NCI-H748 (cell line): ENCODE results near the gene MYBL2.
"Not testable (repeated sequence)": the region's sequence is repeated elsewhere in the genome, so short reads cannot be mapped to it uniquely, and the experiment has no call there.

Experiments
- DNase-seq: peaks from one replicate; lab custom pipeline; 2025; ENCODE audit not compliant: unreplicated experiment; lab: John Stamatoyannopoulos, UW

MYBL2 gene

DNA sequence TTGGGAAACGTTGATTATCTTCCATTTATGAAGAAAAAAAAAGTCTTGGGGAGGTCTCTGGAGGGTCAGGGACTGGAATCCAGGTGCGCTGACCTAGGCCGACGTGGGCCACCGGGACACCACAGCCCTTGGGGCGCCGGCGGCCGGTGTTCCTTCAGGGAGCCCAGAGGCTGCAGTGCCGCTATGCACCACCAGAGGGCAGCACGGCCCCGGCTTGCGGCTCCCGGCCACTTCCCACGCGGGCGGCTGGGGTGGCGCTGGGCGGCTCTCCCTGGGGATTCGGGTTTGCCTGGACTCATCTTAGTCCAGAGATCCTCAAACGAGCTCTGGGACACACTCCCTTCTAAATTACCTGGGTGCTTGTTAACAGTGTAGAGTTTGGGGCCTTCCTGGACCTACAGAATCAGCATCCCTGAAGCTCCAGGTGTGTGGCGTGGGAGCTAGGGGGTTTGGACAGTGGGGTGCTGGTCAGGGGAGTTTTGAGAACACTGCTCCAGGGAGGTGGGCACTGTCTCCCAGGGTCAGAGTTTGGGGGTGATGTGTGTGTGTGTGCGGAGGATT lies 82.9 kb downstream of the MYBL2 start:
- peak; percentile 50 for DNase-seq

- DNase-seq: no peak
Observed at GRCh38 chr20:43750774-43751166, 83.9 kb downstream of the MYBL2 start.

GRCh38 chr20:43751167-43752050 lies 84.5 kb downstream of the MYBL2 start:
- DNase-seq: no peak

- DNase-seq: no peak
Observed at GRCh38 chr20:43752051-43752360, 85.1 kb downstream of the MYBL2 start.

DNA sequence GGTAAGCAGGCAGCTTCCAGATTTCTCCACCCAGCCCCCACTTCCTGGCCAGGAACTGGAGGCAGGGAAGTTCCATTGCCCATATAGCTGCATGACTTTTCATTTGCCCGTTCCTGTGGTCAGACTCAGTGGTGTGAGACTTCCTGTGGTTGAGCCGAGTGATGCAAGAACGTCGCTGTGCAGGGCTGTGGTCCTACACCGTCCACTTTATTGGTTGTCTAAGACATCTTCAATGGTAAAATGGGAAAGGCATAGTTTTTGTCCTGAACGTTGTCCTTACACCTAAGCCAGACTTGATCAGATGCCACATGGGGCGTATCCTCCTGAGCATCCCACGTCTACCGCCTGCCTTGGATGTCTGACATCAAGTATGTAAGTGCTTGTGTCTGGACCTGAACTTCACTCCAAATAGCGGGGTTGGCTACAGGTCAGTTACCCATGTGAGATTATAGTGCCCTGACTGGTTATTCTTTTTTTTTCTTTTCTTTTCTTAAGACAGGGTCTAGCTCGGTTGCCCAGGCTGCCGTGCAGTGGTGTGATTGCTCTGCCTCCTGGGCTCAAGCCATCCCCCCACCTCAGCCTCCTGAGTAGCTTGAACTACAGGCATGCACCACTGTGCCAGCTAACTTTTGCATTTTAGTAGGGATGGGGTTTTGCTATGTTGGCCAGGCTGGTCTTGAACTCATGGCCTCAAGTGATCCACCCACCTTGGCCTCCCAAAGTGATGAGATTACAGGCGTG lies 85.8 kb downstream of the MYBL2 start:
- DNase-seq: no peak

DNA sequence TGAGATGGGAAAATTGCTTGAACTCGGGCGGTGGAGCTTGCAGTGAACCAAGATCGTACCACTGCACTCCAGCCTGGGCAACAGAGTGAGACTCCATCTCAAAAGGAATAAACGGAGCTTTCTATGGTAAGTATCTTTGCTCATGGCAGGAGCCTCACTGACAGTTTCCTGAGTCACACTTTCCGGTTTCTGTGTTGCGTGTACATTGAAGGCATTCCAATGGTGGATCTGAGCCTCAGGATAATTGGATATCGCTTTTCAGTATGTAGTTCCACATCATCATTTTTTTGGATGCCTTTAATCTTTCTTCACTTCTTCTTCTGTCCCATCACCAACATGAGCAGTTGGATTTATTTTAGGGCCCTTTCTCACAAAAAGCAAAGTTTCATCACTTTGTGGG lies 88.5 kb downstream of the MYBL2 start:
- DNase-seq: no peak

- DNase-seq: no peak
Observed at GRCh38 chr20:43755851-43756250, 88.9 kb downstream of the MYBL2 start.

DNA sequence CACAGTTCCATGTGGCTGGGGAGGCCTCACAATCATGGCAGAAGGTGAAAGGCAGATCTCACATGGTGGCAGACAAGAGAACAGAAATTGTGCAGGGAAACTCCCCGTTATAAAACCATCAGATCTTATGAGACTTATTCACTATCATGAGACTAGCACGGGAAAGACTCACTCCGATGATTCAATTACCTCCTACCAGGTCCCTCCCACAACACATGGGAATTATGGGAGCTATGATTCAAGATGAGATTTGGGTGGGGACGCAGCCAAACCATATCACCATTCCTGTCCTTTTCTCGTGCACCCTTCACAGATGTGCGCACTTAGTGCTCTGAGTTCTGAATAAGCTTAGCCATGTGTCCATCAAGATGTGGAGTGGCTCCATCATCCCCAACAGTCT lies 91.0 kb downstream of the MYBL2 start:
- DNase-seq: not testable (repeated sequence)

DNA sequence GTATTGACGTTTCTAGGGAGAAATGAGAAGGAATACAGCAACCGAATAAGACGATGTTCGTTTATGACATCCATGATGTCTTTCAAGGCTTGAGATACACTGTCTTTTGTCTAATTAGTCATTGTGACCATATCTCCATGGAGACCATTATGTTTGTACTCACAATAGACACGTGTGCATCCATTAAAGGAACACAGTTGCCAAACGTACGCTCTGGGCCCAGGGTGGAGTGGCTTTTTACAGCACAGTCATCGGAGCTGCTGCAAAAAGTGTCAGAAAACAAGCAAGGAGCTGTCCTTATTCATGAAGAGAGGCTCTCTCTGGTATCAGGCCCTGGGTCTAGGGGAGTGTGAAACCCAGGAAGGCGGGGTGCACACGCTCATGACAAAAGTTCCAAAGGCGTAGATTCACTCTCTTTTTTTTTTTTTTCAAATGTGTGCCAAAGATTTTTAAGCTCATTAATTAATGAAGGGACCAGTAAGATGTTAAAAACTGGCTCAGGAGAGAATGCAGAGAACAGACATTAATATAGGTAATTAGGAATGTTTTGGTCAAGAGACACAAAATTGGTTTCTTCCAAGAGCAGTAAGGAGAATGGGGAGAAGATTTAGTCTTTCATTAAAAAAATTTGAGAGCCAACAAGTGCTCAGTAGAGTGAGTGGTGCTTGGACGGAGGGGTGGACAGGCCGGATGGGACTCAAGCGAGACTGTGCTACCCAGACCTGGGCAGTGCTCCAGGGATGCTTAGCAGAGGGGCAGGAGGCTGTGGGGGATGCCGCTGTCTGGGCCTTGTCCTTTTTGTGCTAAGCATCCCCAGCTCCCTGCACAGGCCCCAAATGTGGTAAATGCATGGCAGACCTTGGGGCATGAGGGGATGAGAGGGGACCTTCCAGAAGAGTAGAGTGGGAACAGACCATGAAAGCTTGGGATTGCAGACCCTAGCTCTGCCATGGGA lies 94.7 kb downstream of the MYBL2 start:
- DNase-seq: peak; percentile 89

GRCh38 chr20:43762911-43763310 lies 96.0 kb downstream of the MYBL2 start:
- DNase-seq: no peak

- DNase-seq: no peak
Observed at GRCh38 chr20:43765916-43766315, 99.0 kb downstream of the MYBL2 start.
